K562 (cell line): ENCODE results near the gene PLEKHA7. TPM values are rescaled to one million over a fixed set of nuclear protein-coding genes. Genes with fewer than 3 reads are reported as not detected.

Source experiments
- ATAC-seq: fragments of 200-7000 bp; cut with Tn5 transposase; 3 replicates; pipeline ENCODE4 v1.9.1; 2020; ENCODE audit warnings: moderate library complexity
- BruUV-seq: library from RNA; stranded (reverse); fragments of 400-500 nt; replicated peaks from 2 replicates; lab custom pipeline; 2021; lab: Mats Ljungman, UMichigan
- CTCF ChIA-PET: fragments of 300-600 bp; formaldehyde crosslinking; extraction: SDS; loops from one replicate; lab custom pipeline; 2021; ENCODE audit warnings: low intra/inter-chr PET ratio; lab: Yijun Ruan, JAX
- POLR2A ChIA-PET: fragments of 300-600, 350-650 bp; sonication (Branson Sonifier 250); formaldehyde crosslinking; extraction: SDS; loops from one replicate; lab custom pipeline; 2021; ENCODE audit warnings: antibody characterized with exemption, inconsistent platforms; lab: Yijun Ruan, JAX
- DNase-seq, 4 experiments: peaks; one replicate each; pipeline versions ENCODE4 v3.0.0 to v3.0.0-alpha.2; 2011 to 2018; ENCODE audit warnings: low spot score in 3 of 4, mixed read lengths in 3 of 4; ENCODE audit errors: extremely low read depth in 1 of 4
- FAIRE-seq: peaks from 2 replicates; lab custom pipeline; 2011; peaks lifted over from hg19 to GRCh38; lab: Jason Lieb, UNC
- H2AFZ ChIP-seq: 2 replicates; pipeline ENCODE4 v1.6.0; 2011; ENCODE audit warnings: low read depth, low read length, control low read depth, inconsistent platforms
- H3K27ac ChIP-seq: fragments of 200-600 bp; 3 replicates; pipeline ENCODE4 v1.8.0; 2011; ENCODE audit warnings: low read depth, mild to moderate bottlenecking, control low read depth, inconsistent platforms, low read length, moderate library complexity, mixed read lengths; ENCODE audit errors: extremely low read depth
- H3K27me3 ChIP-seq, 2 experiments: fragments of 300-600 bp in 1 of 2; 2 replicates in 1 of 2; 3 replicates in 1 of 2; pipeline versions ENCODE4 v1.6.0 to v1.8.0; 2011; ENCODE audit warnings: inconsistent platforms in 2 of 2, low read length in 2 of 2, mild to moderate bottlenecking in 1 of 2, mixed read lengths in 1 of 2, moderate library complexity in 1 of 2; ENCODE audit not compliant: control insufficient read depth in 2 of 2, insufficient read depth in 2 of 2
- H3K36me3 ChIP-seq: fragments of 300-600 bp; 3 replicates; pipeline ENCODE4 v1.8.0; 2011; ENCODE audit warnings: mild to moderate bottlenecking, low read length, inconsistent platforms; ENCODE audit not compliant: control insufficient read depth, insufficient read depth
- H3K4me1 ChIP-seq, 2 experiments: fragments of 200-600 bp in 1 of 2; replicated peaks in 1 of 2; 2 replicates in 1 of 2; 3 replicates in 1 of 2; pipeline versions ENCODE4 v1.5.1 to v1.8.0; 2011; ENCODE audit warnings: inconsistent platforms in 2 of 2, low read length in 2 of 2, mild to moderate bottlenecking in 1 of 2, mixed read lengths in 1 of 2, moderate library complexity in 1 of 2; ENCODE audit not compliant: control insufficient read depth in 2 of 2, insufficient read depth in 2 of 2
- H3K4me2 ChIP-seq: 2 replicates; pipeline ENCODE4 v1.6.1; 2011; ENCODE audit warnings: low read length, control low read depth, inconsistent platforms, mixed read lengths; ENCODE audit not compliant: insufficient read depth
- H3K4me3 ChIP-seq: fragments of 200-600 bp; sonication (generic), shearing (Covaris generic); 2 replicates; pipeline ENCODE4 v1.5.1; 2016; ENCODE audit warnings: control low read depth, inconsistent platforms
- H3K79me2 ChIP-seq: fragments of 200-600 bp; 3 replicates; pipeline ENCODE4 v1.8.0; 2011; ENCODE audit warnings: low read length, inconsistent platforms; ENCODE audit not compliant: control insufficient read depth, insufficient read depth
- H3K9ac ChIP-seq, 2 experiments: 2 replicates each; pipeline versions ENCODE4 v1.6.0 to v1.6.1; 2011; ENCODE audit warnings: low read depth in 2 of 2, low read length in 2 of 2, control low read depth in 1 of 2, inconsistent platforms in 1 of 2, mild to moderate bottlenecking in 1 of 2, mixed read lengths in 1 of 2; ENCODE audit not compliant: insufficient read depth in 1 of 2
- H3K9me1 ChIP-seq: one replicate; pipeline ENCODE4 v1.6.0; 2011; ENCODE audit warnings: inconsistent platforms, mild to moderate bottlenecking, low read length, moderate library complexity; ENCODE audit not compliant: control insufficient read depth, insufficient read depth
- H3K9me3 ChIP-seq: replicated peaks from 2 replicates; pipeline ENCODE4 v1.5.1; 2011; ENCODE audit warnings: low read depth, low read length, inconsistent platforms; ENCODE audit not compliant: control insufficient read depth, insufficient read depth
- H4K20me1 ChIP-seq: replicated peaks from 2 replicates; pipeline ENCODE4 v1.6.1; 2011; ENCODE audit warnings: low read length, inconsistent platforms, mixed read lengths; ENCODE audit not compliant: control insufficient read depth, insufficient read depth
- JUND ChIP-seq, 2 experiments: IDR thresholded peaks; 2 replicates in 1 of 2; 3 replicates in 1 of 2; pipeline ENCODE4 v1.6.1; 2011; ENCODE audit warnings: borderline replicate concordance in 2 of 2, low read depth in 2 of 2, low read length in 2 of 2, improper control_type of control experiment in 1 of 2, missing biosample characterization in 1 of 2, missing genetic modification characterization in 1 of 2, missing genetic modification reagents in 1 of 2
- KDM1A ChIP-seq, 2 experiments: fragments of 450-650 bp; IDR thresholded peaks; 2 replicates each; pipeline ENCODE4 v1.6.1; 2016; ENCODE audit warnings: mild to moderate bottlenecking in 2 of 2
- PKNOX1 ChIP-seq: fragments of 450-650 bp; IDR thresholded peaks from 2 replicates; pipeline ENCODE4 v1.6.1; 2016
- SAP30 ChIP-seq: fragments of 200-600 bp; sonication (generic); IDR thresholded peaks from 2 replicates; pipeline ENCODE4 v1.6.1; 2012; ENCODE audit warnings: borderline replicate concordance, low read depth, mild to moderate bottlenecking, moderate library complexity, low read length, control low read depth, inconsistent platforms; ENCODE audit not compliant: insufficient read depth, poor library complexity, severe bottlenecking
- SPI1 ChIP-seq: IDR thresholded peaks from 2 replicates; pipeline ENCODE4 v1.6.1; 2011; ENCODE audit warnings: low read depth, low read length, control low read depth, borderline replicate concordance
- ZBTB2 ChIP-seq: fragments of 450-650 bp; IDR thresholded peaks from 2 replicates; pipeline ENCODE4 v1.6.1; 2016; ENCODE audit warnings: antibody characterized with exemption
- ZNF639 ChIP-seq, 2 experiments: fragments of 200-800 bp in 1 of 2; sonication (Bioruptor generic) in 1 of 2; sonication (generic) in 1 of 2; formaldehyde crosslinking in 1 of 2; IDR thresholded peaks in 1 of 2; conservative IDR thresholded peaks in 1 of 2; 2 replicates each; pipeline versions ENCODE4 v1.5.0 to v1.6.1; 2016 to 2020; ENCODE audit warnings: missing compliant biosample characterization in 1 of 2, missing genetic modification characterization in 1 of 2, missing genetic modification reagents in 1 of 2
- WGBS: fragments of 100-300 bp; shearing (Covaris generic); methylation state at CpG from one replicate; pipeline ENCODE4 v1.1.6; 2016; ENCODE audit warnings: low coverage, mixed read lengths; ENCODE audit not compliant: insufficient coverage; ENCODE audit errors: missing lambda C conversion rate; 5-methylcytosine and 5-hydroxymethylcytosine counted together
- in situ Hi-C: fragments of 300-500 bp; cut with MboI; formaldehyde crosslinking; loops from 4 replicates; pipeline ENCODE4 v1.15.0; 2018; ENCODE audit warnings: inconsistent platforms, mixed read lengths
- intact Hi-C: fragments of 100-400 bp; cut with micrococcal nuclease; formaldehyde crosslinking; loops from 2 replicates; pipeline ENCODE4 v1.14.2; 2022
- polyA plus RNA-seq, 8 experiments: library from polyadenylated mRNA; depleted of rRNA in 4 of 8; stranded (reverse) in 5 of 8; unstranded in 3 of 8; fragments of >200 nt; fragmentation: Nextera tagmentation in 2 of 8; fragmentation: Illumina TruSeq in 1 of 8; extraction: Ambion mirVana in 2 of 8; extraction: Trizol in 1 of 8; gene quantifications; 2 replicates each; pipeline versions ENCODE4 v1.2.1 to v1.2.3, GENCODE V29; 2011 to 2014; ENCODE audit warnings: inconsistent platforms in 1 of 8, missing spikeins in 1 of 8
- total RNA-seq, 7 experiments: library from RNA; depleted of rRNA in 6 of 7; stranded (reverse); fragments of >200 nt in 6 of 7; fragmentation: Illumina TruSeq in 2 of 7; extraction: Trizol in 2 of 7; gene quantifications; 2 replicates each; pipeline versions ENCODE4 v1.2.1 to v1.2.3, GENCODE V29; 2011 to 2021; ENCODE audit warnings: low replicate concordance in 1 of 7

PLEKHA7 gene
- total and polyA plus RNA-seq, 9 of the 15 experiments (the other 6 are each of a cell fraction or from before 2014, with no cell fraction given), result 0.06 to 0.77 (median 0.20) TPM; not detected in 1

GRCh38 chr11:16769386-16769785 is 244.8 kb downstream of the PLEKHA7 start:
- DNase-seq (no peak), ATAC-seq (no peak), FAIRE-seq (no peak)
- H3K4me2 ChIP-seq, result no peak overlapping the region
- ChIA-PET CTCF (no interaction called here), POLR2A (interaction anchor here (0.8 to 1.3 kb wide), 3 partner anchors 8 to 13 kb away, joined by 3 to 4 read pairs (median 3); no protein-coding TSS in a partner anchor)
- H3K4me3 ChIP-seq, result no peak overlapping the region
- H3K79me2 ChIP-seq, result no peaks in the 10 kb centered on the region
- no peaks in the 10 kb centered on the region for H3K9me3 ChIP-seq
- in situ Hi-C loops (no loop called here), intact Hi-C loops (no loop called here)
- no peaks in the 10 kb centered on the region for H3K9me1 ChIP-seq
- peaks cover 38 to 71% of the 10 kb centered on the region in 2 experiments for H3K27me3 ChIP-seq
- no peaks in the 10 kb centered on the region; the same call in 1 of the 2 replicates for H4K20me1 ChIP-seq
- BruUV-seq, result no TSS peak
- no peak overlapping the region for H3K27ac ChIP-seq
- no peak overlapping the region for H2AFZ ChIP-seq
- 5% methylated on average over 4 of the region's 4 CpGs for WGBS
- H3K36me3 ChIP-seq, result no peaks in the 10 kb centered on the region
- H3K4me1 ChIP-seq, result no peaks in the 10 kb centered on the region
- no peak for TF ChIP-seq SAP30
- no peak overlapping the region for H3K9ac ChIP-seq

GRCh38 chr11:16767957-16768356 is 246.3 kb downstream of the PLEKHA7 start:
- DNase-seq (no peak), FAIRE-seq (peak; percentile 46), ATAC-seq (no peak)
- H3K9me1 ChIP-seq, result no peaks in the 10 kb centered on the region
- intact Hi-C loops, result no loop called here
- POLR2A ChIA-PET, result interaction anchor here (0.6 kb wide), 1 partner anchor 789 kb away, joined by 3 read pairs; no protein-coding TSS in a partner anchor
- BruUV-seq, result no TSS peak
- H4K20me1 ChIP-seq, result no peaks in the 10 kb centered on the region
- in situ Hi-C loops, result no loop called here
- CTCF ChIA-PET, result no interaction called here
- H3K27me3 ChIP-seq, result peaks cover 34 to 57% of the 10 kb centered on the region in 2 experiments
- no peak overlapping the region for H3K27ac ChIP-seq
- H3K4me2 ChIP-seq, result no peak overlapping the region
- no peak overlapping the region for H3K9ac ChIP-seq
- H3K4me1 ChIP-seq, result no peaks in the 10 kb centered on the region
- WGBS, result 1% methylated on average over 4 of the region's 4 CpGs
- no peak overlapping the region for H2AFZ ChIP-seq
- H3K4me3 ChIP-seq, result no peak overlapping the region
- no peaks in the 10 kb centered on the region for H3K79me2 ChIP-seq
- H3K9me3 ChIP-seq, result no peaks in the 10 kb centered on the region
- H3K36me3 ChIP-seq, result no peaks in the 10 kb centered on the region
- TF ChIP-seq ZNF639 (CRISPR knock-in tag; conservative IDR thresholded peaks at IDR 0.05 in 1 of 2, IDR thresholded peaks at IDR 0.05 in 1 of 2), result no peak
- TF ChIP-seq PKNOX1, result no peak
- no peak for TF ChIP-seq JUND (IDR thresholded peaks at IDR 0.05; ENCODE audit: borderline replicate concordance, low read depth, low read length)
- no peak for TF ChIP-seq JUND (tag; IDR thresholded peaks at IDR 0.05; ENCODE audit: borderline replicate concordance, low read depth, low read length)
- TF ChIP-seq KDM1A (IDR thresholded peaks at IDR 0.05), result no peak
- no peak for TF ChIP-seq ZBTB2
- TF ChIP-seq SPI1, result no peak
